WTC11 (cell line): ENCODE data around the gene OR4L1. TPM values are rescaled to one million over a fixed set of nuclear protein-coding genes. Genes with fewer than 3 reads are reported as not detected.

Source experiments
- ATAC-seq: fragments of 200-7000 bp; cut with Tn5 transposase; 2 replicates; pipeline ENCODE4 v1.10.0; 2021; ENCODE audit warnings: mild to moderate bottlenecking, moderate library complexity
- CTCF ChIA-PET: fragments of 300-600 bp; sonication (Branson Sonifier 250); formaldehyde crosslinking; loops from one replicate; lab custom pipeline; 2021; ENCODE audit warnings: antibody characterized with exemption; lab: Charles Lee
- POLR2A ChIA-PET: fragments of 350-600 bp; sonication (Branson Sonifier 250); formaldehyde crosslinking; loops from one replicate; lab custom pipeline; 2021; ENCODE audit warnings: antibody characterized with exemption; lab: Charles Lee
- DNase-seq: peaks from one replicate; pipeline ENCODE4 v3.0.0; 2021; ENCODE audit warnings: low spot score
- H3K27ac Mint-ChIP-seq: 2 replicates; pipeline ENCODE4 v1.8.0; 2021; ENCODE audit warnings: mixed read lengths
- H3K27me3 Mint-ChIP-seq: 2 replicates; pipeline ENCODE4 v1.8.0; 2021; ENCODE audit warnings: low read depth, mild to moderate bottlenecking, moderate library complexity, mixed read lengths
- H3K36me3 Mint-ChIP-seq: 2 replicates; pipeline ENCODE4 v1.8.0; 2021; ENCODE audit warnings: mixed read lengths
- H3K4me1 Mint-ChIP-seq: 2 replicates; pipeline ENCODE4 v1.8.0; 2022; ENCODE audit warnings: mixed read lengths
- H3K4me3 Mint-ChIP-seq: 2 replicates; pipeline ENCODE4 v1.8.0; 2021; ENCODE audit warnings: mild to moderate bottlenecking, moderate library complexity, mixed read lengths
- H3K9me3 Mint-ChIP-seq: 2 replicates; pipeline ENCODE4 v1.8.0; 2021; ENCODE audit warnings: mixed read lengths
- FOXP4 ChIP-seq: sonication (generic); formaldehyde crosslinking; IDR thresholded peaks from 2 replicates; pipeline ENCODE4 v1.8.0; 2022; ENCODE audit warnings: mild to moderate bottlenecking, missing genetic modification reagents
- USF1 ChIP-seq: sonication (generic); formaldehyde crosslinking; IDR thresholded peaks from 2 replicates; pipeline ENCODE4 v1.8.0; 2022; ENCODE audit warnings: mild to moderate bottlenecking, missing genetic modification reagents
- total RNA-seq: library from RNA; stranded (reverse); gene quantifications from 3 replicates; pipeline ENCODE4 v1.2.3, GENCODE V29; 2021

The OR4L1 gene
- total RNA-seq, 1 experiment from 2014 or later, result not detected

DNA sequence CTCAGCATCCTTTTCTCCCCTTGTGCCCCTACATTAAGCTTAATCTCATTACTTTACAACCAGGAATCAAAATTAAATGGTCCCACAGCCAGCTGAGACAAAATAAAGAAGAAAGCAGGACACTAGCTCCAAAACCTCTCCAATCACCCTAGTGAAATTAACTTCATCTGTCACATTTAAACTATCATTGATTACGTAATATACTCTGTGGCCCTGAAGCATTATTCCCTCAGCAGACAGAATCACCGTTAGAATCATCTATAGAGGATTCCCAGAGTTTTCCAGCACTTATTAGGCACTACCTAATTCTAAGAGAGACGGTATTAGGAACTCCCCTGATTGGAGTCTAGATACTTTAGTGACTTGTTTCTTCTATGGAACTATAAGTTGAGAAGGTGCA lies 50.6 kb downstream of the OR4L1 start, which contains the start of gene OR4K17:
Gene OR4K17, plus strand, starts transcription at position 302 of the 400 bp plus-strand sequence. CDS start 6,761 bp downstream, outside the sequence.
- ChIA-PET POLR2A (no interaction called here), CTCF (no interaction called here)
- Mint-ChIP-seq H3K4me1 (no peaks in the 10 kb centered on the region), H3K4me3 (no peak within 1 kb of the TSS), H3K27me3 (peaks cover 3% of the 10 kb centered on the region; the same call in 1 of the 2 replicates), H3K36me3 (peaks cover 42% of the 10 kb centered on the region), H3K9me3 (peaks cover 54% of the 10 kb centered on the region), H3K27ac (no peak within 1 kb of the TSS)
- TF ChIP-seq FOXP4 (CRISPR knock-in tag) (no peak), USF1 (CRISPR knock-in tag) (no peak)
- ATAC-seq (no peak), DNase-seq (no peak)

Other genes starting within 250 kb of the OR4L1 start
- not detected in 3 replicates for gene OR4K2, start 184.9 kb upstream of the OR4L1 start, total RNA-seq
- not detected in 3 replicates for gene OR4K5, start 139.4 kb upstream of the OR4L1 start, total RNA-seq
- not detected in 3 replicates for gene OR4K1, start 129.1 kb upstream of the OR4L1 start, total RNA-seq
- not detected in 3 replicates for gene OR4K15, start 84.5 kb upstream of the OR4L1 start, total RNA-seq
- not detected in 3 replicates for gene OR4Q2, start 57.9 kb upstream of the OR4L1 start, total RNA-seq
- not detected in 3 replicates for gene OR4K14, start 40.7 kb upstream of the OR4L1 start, total RNA-seq
- gene OR4K13, start 24.0 kb upstream of the OR4L1 start, total RNA-seq, result not detected in 3 replicates
- gene OR4K17, start 50.7 kb downstream of the OR4L1 start, total RNA-seq, result not detected in 3 replicates
- not detected in 3 replicates for gene OR4N5, start 78.8 kb downstream of the OR4L1 start, total RNA-seq
- gene OR11G2, start 130.9 kb downstream of the OR4L1 start, total RNA-seq, result not detected in 3 replicates
- not detected in 3 replicates for gene OR11H6, start 163.7 kb downstream of the OR4L1 start, total RNA-seq
- not detected in 3 replicates for gene OR11H7, start 168.9 kb downstream of the OR4L1 start, total RNA-seq
- not detected in 3 replicates for gene OR11H4, start 179.2 kb downstream of the OR4L1 start, total RNA-seq
- 15.9 to 19.2 TPM (median 18.1 TPM) in 3 replicates for gene TTC5, start 245.9 kb downstream of the OR4L1 start, total RNA-seq